ENCODE data around the gene GAPT. TPM values are rescaled to one million over a fixed set of nuclear protein-coding genes. Genes with fewer than 3 reads are reported as not detected.

GAPT gene
- total RNA-seq, 1 donor from 2014 or later, result 0.92 TPM

DNA sequence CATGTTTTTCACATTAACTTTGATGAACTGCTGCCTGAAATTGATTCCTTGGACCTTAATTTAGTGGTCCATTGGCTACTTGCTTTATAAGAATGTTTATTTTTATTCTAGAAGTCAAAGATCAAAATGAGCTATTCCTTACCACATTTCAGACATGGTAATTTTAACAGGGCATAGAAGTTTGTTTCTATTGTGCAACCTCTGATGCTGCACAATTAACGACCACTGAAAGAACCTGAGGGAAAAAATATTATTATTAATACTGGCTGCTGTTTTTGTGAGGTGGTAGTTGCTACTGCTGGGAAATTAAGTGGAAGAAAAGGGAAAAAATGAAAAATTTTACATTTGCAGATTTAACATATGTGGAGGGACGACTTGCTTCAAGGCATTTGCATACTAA, 53.7 kb downstream of the GAPT start:
- no peak for ATAC-seq
- intact Hi-C loops (cut with DNase I), result no loop called here
- DNase-seq (ENCODE audit: missing footprints), result no peak

DNA sequence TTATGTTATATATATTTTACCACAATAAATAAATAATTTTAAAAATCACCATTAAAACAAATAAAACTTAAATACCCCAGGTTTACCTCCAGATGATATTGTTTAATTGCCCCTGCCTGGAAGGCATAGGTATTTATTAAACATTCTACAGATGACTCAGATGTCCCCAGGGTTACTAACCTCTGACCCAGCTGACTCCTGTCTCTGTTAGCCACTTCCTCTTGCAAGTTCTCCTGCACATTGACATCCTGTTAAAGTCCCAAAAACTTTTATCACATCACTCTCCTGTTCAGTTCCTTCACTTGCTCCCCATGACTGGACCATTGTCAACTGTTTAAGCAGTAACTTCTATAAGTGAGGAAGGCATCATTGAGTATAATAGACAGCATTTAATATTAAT, 54.7 kb downstream of the GAPT start:
- DNase-seq (ENCODE audit: missing footprints) (no peak), ATAC-seq (no peak)
- intact Hi-C loops (cut with DNase I), result no loop called here

Small RNAs within 50 kb of the gene (microRNA-seq; reads per million reads assigned to microRNA genes)
- gene MIR548AE2, result not detected

Other genes starting within 250 kb of the GAPT start
- gene PLK2, start 31.3 kb upstream of the GAPT start, total RNA-seq, result 66.4 TPM
- gene RAB3C, start 91.6 kb downstream of the GAPT start, total RNA-seq, result 0.92 TPM